ENCODE measurements around the gene MTURN. TPM values are rescaled to one million over a fixed set of nuclear protein-coding genes. Genes with fewer than 3 reads are reported as not detected.

MTURN gene
- polyA plus RNA-seq, 2 of the 4 experiments (the other 2 are of a cell fraction) = 2.3 to 2.5 TPM

GRCh38 chr7:30178748-30179436 lies 44.1 kb downstream of the MTURN start:
- Histone ChIP-seq H3K4me3 (no peak overlapping the region), H3K9me3 (no peaks in the 10 kb centered on the region), H3K4me1 (no peaks in the 10 kb centered on the region), H3K27ac (no peak overlapping the region), H3K4me2 (no peak overlapping the region)
- ATAC-seq (no peak), FAIRE-seq (no peak), DNase-seq (ENCODE audit: low read depth in 1 of 2, low spot score in 1 of 2) (no peak)
- TF ChIP-seq RCOR1 (IDR thresholded peaks at IDR 0.05; ENCODE audit: low read depth, low read length) (no peak), GATA3 (IDR thresholded peaks at IDR 0.05; ENCODE audit: borderline replicate concordance) (no peak), RFX5 (IDR thresholded peaks at IDR 0.05) (no peak), FOXS1 (CRISPR knock-in tag; IDR thresholded peaks at IDR 0.05) (no peak), JUN (IDR thresholded peaks at IDR 0.05) (no peak), MAZ (IDR thresholded peaks at IDR 0.05; ENCODE audit: borderline replicate concordance, low read depth, low read length) (no peak), USF2 (IDR thresholded peaks at IDR 0.05) (no peak)
- CTCF ChIA-PET = interaction anchor here (1.2 to 6.4 kb wide), 6 partner anchors 13 to 234 kb away, joined by 3 to 30 read pairs (median 4); no protein-coding TSS in a partner anchor
- POLR2A ChIA-PET = no interaction called here
- WGBS (ENCODE audit: missing lambda C conversion rate) = 50% methylated on average over 3 of the region's 3 CpGs

DNA sequence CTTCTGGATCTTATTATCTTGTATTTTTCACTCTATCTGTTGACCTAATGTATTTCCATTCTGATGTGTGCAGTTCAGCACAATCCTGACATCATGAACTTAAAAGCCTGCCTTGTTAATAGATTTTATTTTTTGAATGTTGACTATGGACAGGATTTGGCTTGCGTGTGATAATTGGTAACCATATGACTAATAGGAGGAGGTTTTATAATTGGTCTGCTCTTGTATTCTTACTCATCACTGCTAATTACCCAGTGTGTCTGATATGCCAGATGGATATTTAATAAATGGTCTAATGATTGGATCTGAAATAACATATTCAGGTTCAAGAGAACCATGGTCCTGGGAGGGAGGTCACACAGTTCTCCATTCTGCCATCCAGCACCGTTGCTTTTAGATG lies 45.9 kb downstream of the MTURN start:
- Histone ChIP-seq H3K9me3 (no peaks in the 10 kb centered on the region), H3K4me3 (no peak overlapping the region), H3K27ac (no peak overlapping the region), H3K4me2 (no peak overlapping the region), H3K4me1 (no peaks in the 10 kb centered on the region)
- DNase-seq (ENCODE audit: low read depth in 1 of 2, low spot score in 1 of 2) = no peak
- WGBS (ENCODE audit: missing lambda C conversion rate) = 72% methylated on average over 2 of the region's 2 CpGs
- ATAC-seq = no peak
- POLR2A ChIA-PET = no interaction called here
- no peak for TF ChIP-seq KDM5A (IDR thresholded peaks at IDR 0.05)
- TF ChIP-seq NPAS2 (CRISPR knock-in tag; IDR thresholded peaks at IDR 0.05; ENCODE audit: borderline replicate concordance) = no peak
- no peak for TF ChIP-seq HOXB13 (CRISPR knock-in tag; IDR thresholded peaks at IDR 0.05; ENCODE audit: low read depth)
- no peak for TF ChIP-seq POLR2AphosphoS2 (conservative IDR thresholded peaks at IDR 0.05; ENCODE audit: low read length)
- no peak for TF ChIP-seq CHD4 (IDR thresholded peaks at IDR 0.05; ENCODE audit: borderline replicate concordance)
- TF ChIP-seq SMC3 (IDR thresholded peaks at IDR 0.05) = no peak
- no peak for TF ChIP-seq HOXA7 (CRISPR knock-in tag; IDR thresholded peaks at IDR 0.05)
- no peak for TF ChIP-seq ZFP36 (IDR thresholded peaks at IDR 0.05; ENCODE audit: borderline replicate concordance, partially characterized antibody)
- TF ChIP-seq, protein P1, sequence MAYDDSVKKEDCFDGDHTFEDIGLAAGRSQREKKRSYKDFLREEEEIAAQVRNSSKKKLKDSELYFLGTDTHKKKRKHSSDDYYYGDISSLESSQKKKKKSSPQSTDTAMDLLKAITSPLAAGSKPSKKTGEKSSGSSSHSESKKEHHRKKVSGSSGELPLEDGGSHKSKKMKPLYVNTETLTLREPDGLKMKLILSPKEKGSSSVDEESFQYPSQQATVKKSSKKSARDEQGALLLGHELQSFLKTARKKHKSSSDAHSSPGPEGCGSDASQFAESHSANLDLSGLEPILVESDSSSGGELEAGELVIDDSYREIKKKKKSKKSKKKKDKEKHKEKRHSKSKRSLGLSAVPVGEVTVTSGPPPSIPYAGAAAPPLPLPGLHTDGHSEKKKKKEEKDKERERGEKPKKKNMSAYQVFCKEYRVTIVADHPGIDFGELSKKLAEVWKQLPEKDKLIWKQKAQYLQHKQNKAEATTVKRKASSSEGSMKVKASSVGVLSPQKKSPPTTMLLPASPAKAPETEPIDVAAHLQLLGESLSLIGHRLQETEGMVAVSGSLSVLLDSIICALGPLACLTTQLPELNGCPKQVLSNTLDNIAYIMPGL (CRISPR knock-in tag; IDR thresholded peaks at IDR 0.05; ENCODE audit: borderline replicate concordance) = no peak
- TF ChIP-seq ESRRA (IDR thresholded peaks at IDR 0.05; ENCODE audit: borderline replicate concordance, low read length) = no peak
- no peak for TF ChIP-seq RARB (CRISPR knock-in tag; IDR thresholded peaks at IDR 0.05)
- TF ChIP-seq, protein P2, sequence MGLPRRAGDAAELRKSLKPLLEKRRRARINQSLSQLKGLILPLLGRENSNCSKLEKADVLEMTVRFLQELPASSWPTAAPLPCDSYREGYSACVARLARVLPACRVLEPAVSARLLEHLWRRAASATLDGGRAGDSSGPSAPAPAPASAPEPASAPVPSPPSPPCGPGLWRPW (IDR thresholded peaks at IDR 0.05) = no peak
- TF ChIP-seq REST (IDR thresholded peaks at IDR 0.05) = no peak
- TF ChIP-seq, protein P3, sequence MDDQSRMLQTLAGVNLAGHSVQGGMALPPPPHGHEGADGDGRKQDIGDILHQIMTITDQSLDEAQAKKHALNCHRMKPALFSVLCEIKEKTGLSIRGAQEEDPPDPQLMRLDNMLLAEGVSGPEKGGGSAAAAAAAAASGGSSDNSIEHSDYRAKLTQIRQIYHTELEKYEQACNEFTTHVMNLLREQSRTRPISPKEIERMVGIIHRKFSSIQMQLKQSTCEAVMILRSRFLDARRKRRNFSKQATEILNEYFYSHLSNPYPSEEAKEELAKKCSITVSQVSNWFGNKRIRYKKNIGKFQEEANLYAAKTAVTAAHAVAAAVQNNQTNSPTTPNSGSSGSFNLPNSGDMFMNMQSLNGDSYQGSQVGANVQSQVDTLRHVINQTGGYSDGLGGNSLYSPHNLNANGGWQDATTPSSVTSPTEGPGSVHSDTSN (IDR thresholded peaks at IDR 0.05) = no peak
- TF ChIP-seq FOXS1 (CRISPR knock-in tag; IDR thresholded peaks at IDR 0.05) = no peak
- no peak for TF ChIP-seq RAD21 (conservative IDR thresholded peaks at IDR 0.05 in 1 of 2, IDR thresholded peaks at IDR 0.05 in 1 of 2)
- no peak for TF ChIP-seq ZSCAN20 (CRISPR knock-in tag; IDR thresholded peaks at IDR 0.05)
- CTCF ChIA-PET = interaction anchor here (1.9 to 6.4 kb wide), 2 partner anchors 17 to 232 kb away, joined by 4 to 30 read pairs; no protein-coding TSS in a partner anchor
- no peak for FAIRE-seq
